ENCODE measurements around the gene AIF1L. TPM values are rescaled to one million over a fixed set of nuclear protein-coding genes. Genes with fewer than 3 reads are reported as not detected.

Gene AIF1L
- total and polyA plus RNA-seq, 4 donors = 0.61 to 1.8 (median 1.2) TPM

- Histone ChIP-seq H3K9me3 (ENCODE audit: control insufficient read depth in 4 of 4, low read length in 3 of 4) (no peaks in the 10 kb centered on the region), H3K4me3 (ENCODE audit: low read depth in 1 of 3, low read length in 3 of 3) (no peak overlapping the region), H3K27me3 (ENCODE audit: control insufficient read depth in 4 of 4, insufficient read depth in 4 of 4, low read length in 3 of 4) (peaks cover 0 to 4% (median 2%) of the 10 kb centered on the region in 4 donors), H3K27ac (ENCODE audit: low read depth in 1 of 2, low read length in 2 of 2) (no peak overlapping the region), H3K9ac (ENCODE audit: low read depth in 1 of 2, low read length in 2 of 2) (no peak overlapping the region), H3K4me1 (ENCODE audit: control insufficient read depth in 4 of 4, insufficient read depth in 4 of 4, low read length in 3 of 4) (peaks cover 0 to 2% (median under 1%) of the 10 kb centered on the region in 4 donors), H3K36me3 (ENCODE audit: control insufficient read depth in 4 of 4, insufficient read depth in 3 of 4, low read depth in 1 of 4, low read length in 3 of 4) (no peaks in the 10 kb centered on the region)
- DNase-seq (ENCODE audit: low spot score) = no peak
- WGBS = 88% methylated on average over 19 of the region's 19 CpGs
- TF ChIP-seq YY1 (IDR thresholded peaks at IDR 0.05) (no peak), FOXA2 (IDR thresholded peaks at IDR 0.05) (no peak), ATF3 (IDR thresholded peaks at IDR 0.05) (no peak)
Measured at GRCh38 chr9:131091352-131091992, 4.9 kb upstream of the AIF1L start.

- Histone ChIP-seq H3K9me3 (ENCODE audit: control insufficient read depth in 4 of 4, low read length in 3 of 4) (no peaks in the 10 kb centered on the region), H3K27me3 (ENCODE audit: control insufficient read depth in 4 of 4, insufficient read depth in 4 of 4, low read length in 3 of 4) (peaks cover 0 to 6% (median 3%) of the 10 kb centered on the region in 4 donors), H3K9ac (ENCODE audit: low read depth in 1 of 2, low read length in 2 of 2) (no peak overlapping the region), H3K4me1 (ENCODE audit: control insufficient read depth in 4 of 4, insufficient read depth in 4 of 4, low read length in 3 of 4) (peaks cover 4 to 7% (median 5%) of the 10 kb centered on the region in 4 donors), H3K4me3 (ENCODE audit: low read depth in 1 of 3, low read length in 3 of 3) (no peak overlapping the region), H3K36me3 (ENCODE audit: control insufficient read depth in 4 of 4, insufficient read depth in 3 of 4, low read depth in 1 of 4, low read length in 3 of 4) (no peaks in the 10 kb centered on the region), H3K27ac (ENCODE audit: low read depth in 1 of 2, low read length in 2 of 2) (no peak overlapping the region)
- no peak for TF ChIP-seq HNF4G (IDR thresholded peaks at IDR 0.05)
- TF ChIP-seq MAX (IDR thresholded peaks at IDR 0.05) = no peak
- no peak for TF ChIP-seq REST (IDR thresholded peaks at IDR 0.05)
- no peak for TF ChIP-seq RXRA (IDR thresholded peaks at IDR 0.05)
- no peak for TF ChIP-seq NR2F2 (IDR thresholded peaks at IDR 0.05)
- no peak for TF ChIP-seq HNF4A (conservative IDR thresholded peaks at IDR 0.05)
- TF ChIP-seq RAD21 (IDR thresholded peaks at IDR 0.05) = no peak
- TF ChIP-seq TAF1 (conservative IDR thresholded peaks at IDR 0.05) = no peak
- TF ChIP-seq ZBTB33 (IDR thresholded peaks at IDR 0.05) = no peak
- no peak for TF ChIP-seq FOXA2 (IDR thresholded peaks at IDR 0.05)
- TF ChIP-seq JUND (IDR thresholded peaks at IDR 0.05) = no peak
- no peak for TF ChIP-seq YY1 (IDR thresholded peaks at IDR 0.05)
- TF ChIP-seq FOXA1 (IDR thresholded peaks at IDR 0.05) = no peak
- DNase-seq (ENCODE audit: low spot score) = no peak
- 89% methylated on average over 6 of the region's 6 CpGs for WGBS
Measured at GRCh38 chr9:131092030-131092429, 4.3 kb upstream of the AIF1L start.
